ENCODE measurements around the gene SPINT1. TPM values are rescaled to one million over a fixed set of nuclear protein-coding genes. Genes with fewer than 3 reads are reported as not detected.

Gene SPINT1
- total and polyA plus RNA-seq, 4 donors: 1.2 to 2.6 (median 1.9) TPM

- no peak for DNase-seq (ENCODE audit: low spot score)
- Histone ChIP-seq H3K9me3 (ENCODE audit: control insufficient read depth in 4 of 4, low read length in 3 of 4) (no peaks in the 10 kb centered on the region), H3K27ac (ENCODE audit: low read depth in 1 of 2, low read length in 2 of 2) (no peak overlapping the region), H3K9ac (ENCODE audit: low read depth in 1 of 2, low read length in 2 of 2) (no peak overlapping the region), H3K4me3 (ENCODE audit: low read depth in 1 of 3, low read length in 3 of 3) (no peak overlapping the region), H3K36me3 (ENCODE audit: control insufficient read depth in 4 of 4, insufficient read depth in 3 of 4, low read depth in 1 of 4, low read length in 3 of 4) (no peaks in the 10 kb centered on the region), H3K4me1 (ENCODE audit: control insufficient read depth in 4 of 4, insufficient read depth in 4 of 4, low read length in 3 of 4) (peaks cover 0 to 2% (median under 1%) of the 10 kb centered on the region in 4 donors), H3K27me3 (ENCODE audit: control insufficient read depth in 4 of 4, insufficient read depth in 4 of 4, low read length in 3 of 4) (no peaks in the 10 kb centered on the region)
- TF ChIP-seq GABPA (IDR thresholded peaks at IDR 0.05 in 1 of 2, conservative IDR thresholded peaks at IDR 0.05 in 1 of 2): no peak
- 91% methylated on average over 5 of the region's 5 CpGs for WGBS
These were observed 8.7 kb downstream of the SPINT1 start for GRCh38 chr15:40852529-40852928.

- TF ChIP-seq HNF4A (conservative IDR thresholded peaks at IDR 0.05) (no peak), YY1 (IDR thresholded peaks at IDR 0.05) (no peak), JUND (IDR thresholded peaks at IDR 0.05) (no peak)
- WGBS: 91% methylated on average over 16 of the region's 16 CpGs
- Histone ChIP-seq H3K27ac (ENCODE audit: low read depth in 1 of 2, low read length in 2 of 2) (no peak overlapping the region), H3K4me3 (ENCODE audit: low read depth in 1 of 3, low read length in 3 of 3) (no peak overlapping the region), H3K9me3 (ENCODE audit: control insufficient read depth in 4 of 4, low read length in 3 of 4) (no peaks in the 10 kb centered on the region), H3K36me3 (ENCODE audit: control insufficient read depth in 4 of 4, insufficient read depth in 3 of 4, low read depth in 1 of 4, low read length in 3 of 4) (no peaks in the 10 kb centered on the region), H3K27me3 (ENCODE audit: control insufficient read depth in 4 of 4, insufficient read depth in 4 of 4, low read length in 3 of 4) (no peaks in the 10 kb centered on the region), H3K9ac (ENCODE audit: low read depth in 1 of 2, low read length in 2 of 2) (no peak overlapping the region), H3K4me1 (ENCODE audit: control insufficient read depth in 4 of 4, insufficient read depth in 4 of 4, low read length in 3 of 4) (peaks cover 0 to 6% (median under 1%) of the 10 kb centered on the region in 4 donors)
- no peak for DNase-seq (ENCODE audit: low spot score)
These were observed 9.5 kb downstream of the SPINT1 start for GRCh38 chr15:40853241-40853890.

- 82% methylated on average over 10 of the region's 10 CpGs for WGBS
These were observed 10.3 kb downstream of the SPINT1 start for GRCh38 chr15:40854161-40854560.

More at GRCh38 chr15:40854161-40854560, 10.3 kb downstream of the SPINT1 start:
- no peak for DNase-seq (ENCODE audit: low spot score)
- Histone ChIP-seq H3K27ac (ENCODE audit: low read depth in 1 of 2, low read length in 2 of 2) (no peak overlapping the region), H3K9ac (ENCODE audit: low read depth in 1 of 2, low read length in 2 of 2) (no peak overlapping the region), H3K27me3 (ENCODE audit: control insufficient read depth in 4 of 4, insufficient read depth in 4 of 4, low read length in 3 of 4) (no peaks in the 10 kb centered on the region), H3K4me1 (ENCODE audit: control insufficient read depth in 4 of 4, insufficient read depth in 4 of 4, low read length in 3 of 4) (peaks cover 0 to 6% (median under 1%) of the 10 kb centered on the region in 4 donors), H3K9me3 (ENCODE audit: control insufficient read depth in 4 of 4, low read length in 3 of 4) (no peaks in the 10 kb centered on the region), H3K4me3 (ENCODE audit: low read depth in 1 of 3, low read length in 3 of 3) (no peak overlapping the region), H3K36me3 (ENCODE audit: control insufficient read depth in 4 of 4, insufficient read depth in 3 of 4, low read depth in 1 of 4, low read length in 3 of 4) (no peaks in the 10 kb centered on the region)
- TF ChIP-seq CTCF (IDR thresholded peaks at IDR 0.05; ENCODE audit: low read depth, low read length, missing input control) (no peak), SP1 (IDR thresholded peaks at IDR 0.05) (no peak), TAF1 (conservative IDR thresholded peaks at IDR 0.05) (no peak), ATF3 (IDR thresholded peaks at IDR 0.05) (no peak), EGR1 (IDR thresholded peaks at IDR 0.05; ENCODE audit: low read depth in 2 of 2) (no peak), RXRA (IDR thresholded peaks at IDR 0.05) (no peak), MAX (IDR thresholded peaks at IDR 0.05) (no peak), JUND (IDR thresholded peaks at IDR 0.05) (no peak), FOXA1 (IDR thresholded peaks at IDR 0.05) (no peak), YY1 (IDR thresholded peaks at IDR 0.05) (no peak), GABPA (IDR thresholded peaks at IDR 0.05 in 1 of 2, conservative IDR thresholded peaks at IDR 0.05 in 1 of 2) (no peak), HNF4G (IDR thresholded peaks at IDR 0.05) (no peak), NR2F2 (IDR thresholded peaks at IDR 0.05) (no peak), REST (IDR thresholded peaks at IDR 0.05) (no peak), RAD21 (IDR thresholded peaks at IDR 0.05) (no peak), HNF4A (conservative IDR thresholded peaks at IDR 0.05) (no peak)
- TF ChIP-seq, protein P1, sequence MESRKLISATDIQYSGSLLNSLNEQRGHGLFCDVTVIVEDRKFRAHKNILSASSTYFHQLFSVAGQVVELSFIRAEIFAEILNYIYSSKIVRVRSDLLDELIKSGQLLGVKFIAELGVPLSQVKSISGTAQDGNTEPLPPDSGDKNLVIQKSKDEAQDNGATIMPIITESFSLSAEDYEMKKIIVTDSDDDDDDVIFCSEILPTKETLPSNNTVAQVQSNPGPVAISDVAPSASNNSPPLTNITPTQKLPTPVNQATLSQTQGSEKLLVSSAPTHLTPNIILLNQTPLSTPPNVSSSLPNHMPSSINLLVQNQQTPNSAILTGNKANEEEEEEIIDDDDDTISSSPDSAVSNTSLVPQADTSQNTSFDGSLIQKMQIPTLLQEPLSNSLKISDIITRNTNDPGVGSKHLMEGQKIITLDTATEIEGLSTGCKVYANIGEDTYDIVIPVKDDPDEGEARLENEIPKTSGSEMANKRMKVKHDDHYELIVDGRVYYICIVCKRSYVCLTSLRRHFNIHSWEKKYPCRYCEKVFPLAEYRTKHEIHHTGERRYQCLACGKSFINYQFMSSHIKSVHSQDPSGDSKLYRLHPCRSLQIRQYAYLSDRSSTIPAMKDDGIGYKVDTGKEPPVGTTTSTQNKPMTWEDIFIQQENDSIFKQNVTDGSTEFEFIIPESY (IDR thresholded peaks at IDR 0.05): no peak

Data from liver (tissue), 9 donors.